GM12878 (cell line): ENCODE results near the gene TET2. TPM values are rescaled to one million over a fixed set of nuclear protein-coding genes. Genes with fewer than 3 reads are reported as not detected.

Source experiments
- ATAC-seq: fragments of 200-7000 bp; cut with Tn5 transposase; 3 replicates; pipeline ENCODE4 v1.9.1; 2020; ENCODE audit warnings: mild to moderate bottlenecking, moderate library complexity
- BruUV-seq: library from RNA; stranded (reverse); fragments of 400-500 nt; replicated peaks from 2 replicates; lab custom pipeline; 2021; lab: Mats Ljungman, UMichigan
- CTCF ChIA-PET: fragments of 300-600 bp; sonication (Branson Sonifier 250); formaldehyde crosslinking; extraction: SDS; loops from one replicate; lab custom pipeline; 2021; ENCODE audit warnings: inconsistent platforms; lab: Yijun Ruan, JAX
- POLR2A ChIA-PET: fragments of 350-600 bp; formaldehyde crosslinking; extraction: SDS; loops from one replicate; lab custom pipeline; 2021; ENCODE audit warnings: inconsistent platforms; lab: Charles Lee
- RAD21 ChIA-PET: fragments of 300-600 bp; sonication (Branson Sonifier 250); formaldehyde crosslinking; loops from one replicate; lab custom pipeline; 2023; ENCODE audit warnings: antibody characterized with exemption; ENCODE audit not compliant: unreplicated experiment; lab: Charles Lee
- SMC1A ChIA-PET: fragments of 300-600 bp; sonication (Branson Sonifier 250); formaldehyde crosslinking; loops from one replicate; lab custom pipeline; 2023; ENCODE audit not compliant: unreplicated experiment, uncharacterized antibody; lab: Charles Lee
- DNase-seq: peaks from one replicate; pipeline ENCODE4 v3.0.0-alpha.2; 2011; ENCODE audit warnings: low read depth, low spot score
- FAIRE-seq: peaks from 3 replicates; lab custom pipeline; 2011; peaks lifted over from hg19 to GRCh38; lab: Jason Lieb, UNC
- H2AFZ ChIP-seq: 2 replicates; pipeline ENCODE4 v1.6.0; 2011; ENCODE audit warnings: low read depth, low read length, control low read depth; ENCODE audit not compliant: control insufficient read depth
- H3K27ac ChIP-seq: 2 replicates; pipeline ENCODE4 v1.5.1; 2011; ENCODE audit warnings: control low read depth; ENCODE audit not compliant: control insufficient read depth, insufficient read depth
- H3K27me3 ChIP-seq, 2 experiments: replicated peaks in 1 of 2; 2 replicates each; pipeline versions ENCODE4 v1.6.0 to v1.6.1; 2011; ENCODE audit warnings: low read length in 1 of 2; ENCODE audit not compliant: control insufficient read depth in 2 of 2, insufficient read depth in 2 of 2
- H3K36me3 ChIP-seq, 2 experiments: 2 replicates each; pipeline ENCODE4 v1.5.1; 2011; ENCODE audit warnings: low read length in 1 of 2; ENCODE audit not compliant: control insufficient read depth in 2 of 2, insufficient read depth in 2 of 2
- H3K4me1 ChIP-seq: 2 replicates; pipeline ENCODE4 v1.6.1; 2011; ENCODE audit warnings: mild to moderate bottlenecking, low read length, moderate library complexity, mixed read lengths; ENCODE audit not compliant: control insufficient read depth, insufficient read depth
- H3K4me2 ChIP-seq: 2 replicates; pipeline ENCODE4 v1.6.0; 2011; ENCODE audit warnings: control low read depth; ENCODE audit not compliant: control insufficient read depth, insufficient read depth
- H3K4me3 ChIP-seq: fragments of 200-600 bp; sonication (generic); 2 replicates; pipeline ENCODE4 v1.5.1; 2016
- H3K79me2 ChIP-seq: 2 replicates; pipeline ENCODE4 v1.6.0; 2011; ENCODE audit warnings: low read length; ENCODE audit not compliant: control insufficient read depth, insufficient read depth
- H3K9ac ChIP-seq: 2 replicates; pipeline ENCODE4 v1.8.0; 2011; ENCODE audit warnings: low read length, control low read depth, mixed read lengths; ENCODE audit not compliant: control insufficient read depth, insufficient read depth
- H3K9me3 ChIP-seq: replicated peaks from 3 replicates; pipeline ENCODE4 v1.5.1; 2011; ENCODE audit warnings: mild to moderate bottlenecking, low read length; ENCODE audit not compliant: control insufficient read depth, insufficient read depth
- H4K20me1 ChIP-seq: 2 replicates; pipeline ENCODE4 v1.6.0; 2011; ENCODE audit not compliant: control insufficient read depth, insufficient read depth
- ASH2L ChIP-seq: fragments of 300-600, 200-600 bp; sonication (generic); IDR thresholded peaks from 2 replicates; pipeline ENCODE4 v1.6.1; 2017; ENCODE audit warnings: low read depth, mild to moderate bottlenecking, borderline replicate concordance
- BCLAF1 ChIP-seq: fragments of 450-650 bp; IDR thresholded peaks from 2 replicates; pipeline ENCODE4 v1.6.1; 2017; ENCODE audit warnings: antibody characterized with exemption, mild to moderate bottlenecking, moderate library complexity
- BHLHE40 ChIP-seq, 2 experiments: fragments of 450-650 bp in 1 of 2; IDR thresholded peaks; 2 replicates each; pipeline ENCODE4 v1.6.1; 2011 to 2017; ENCODE audit warnings: low read depth in 2 of 2, borderline replicate concordance in 1 of 2, improper control_type of control experiment in 1 of 2, low read length in 1 of 2, mild to moderate bottlenecking in 1 of 2
- FOS ChIP-seq: IDR thresholded peaks from 3 replicates; pipeline ENCODE4 v1.6.1; 2011; ENCODE audit warnings: borderline replicate concordance; ENCODE audit not compliant: insufficient read length; ENCODE audit errors: extremely low read depth
- FOXK2 ChIP-seq: fragments of 450-650 bp; IDR thresholded peaks from 2 replicates; pipeline ENCODE4 v1.6.1; 2017; ENCODE audit warnings: mild to moderate bottlenecking, moderate library complexity
- FOXM1 ChIP-seq: IDR thresholded peaks from 2 replicates; pipeline ENCODE4 v1.6.1; 2012; ENCODE audit warnings: low read depth, mild to moderate bottlenecking, inconsistent platforms, low read length, moderate library complexity
- HDGF ChIP-seq: fragments of 450-650 bp; IDR thresholded peaks from 2 replicates; pipeline ENCODE4 v1.6.1; 2016; ENCODE audit warnings: antibody characterized with exemption
- IRF4 ChIP-seq: IDR thresholded peaks from 2 replicates; pipeline ENCODE4 v1.6.1; 2011; ENCODE audit warnings: low read depth, low read length
- JUNB ChIP-seq: IDR thresholded peaks from 2 replicates; pipeline ENCODE4 v1.6.1; 2016; ENCODE audit warnings: antibody characterized with exemption, mild to moderate bottlenecking
- MEF2B ChIP-seq: fragments of 450-650 bp; IDR thresholded peaks from 2 replicates; pipeline ENCODE4 v1.6.1; 2018; ENCODE audit warnings: mild to moderate bottlenecking, moderate library complexity; ENCODE audit not compliant: partially characterized antibody, poor library complexity, severe bottlenecking
- MYB ChIP-seq: fragments of 150-350 bp; IDR thresholded peaks from 2 replicates; pipeline ENCODE4 v1.6.1; 2014; ENCODE audit warnings: mild to moderate bottlenecking, low read depth, low read length, borderline replicate concordance
- NFYA ChIP-seq: IDR thresholded peaks from 2 replicates; pipeline ENCODE4 v1.6.1; 2011; ENCODE audit warnings: low read depth, mild to moderate bottlenecking, low read length, improper control_type of control experiment, borderline replicate concordance
- PAX8 ChIP-seq: fragments of 450-650 bp; IDR thresholded peaks from 2 replicates; pipeline ENCODE4 v1.6.1; 2017; ENCODE audit warnings: mild to moderate bottlenecking, moderate library complexity
- SMARCA5 ChIP-seq: fragments of 450-650 bp; IDR thresholded peaks from 2 replicates; pipeline ENCODE4 v1.6.1; 2017; ENCODE audit warnings: mild to moderate bottlenecking
- TARDBP ChIP-seq: IDR thresholded peaks from 2 replicates; pipeline ENCODE4 v1.6.1; 2016; ENCODE audit warnings: borderline replicate concordance
- ZZZ3 ChIP-seq: IDR thresholded peaks from 2 replicates; pipeline ENCODE4 v1.6.1; 2011; ENCODE audit warnings: low read depth; ENCODE audit not compliant: control insufficient read depth, insufficient read length
- WGBS: methylation state at CpG from one replicate; pipeline ENCODE4 v1.1.6; 2016; ENCODE audit warnings: low lambda C conversion rate; ENCODE audit not compliant: insufficient replicate concordance, insufficient coverage; ENCODE audit errors: missing lambda C conversion rate; 5-methylcytosine and 5-hydroxymethylcytosine counted together
- in situ Hi-C: fragments of 300-500 bp; cut with MboI; formaldehyde crosslinking; loops from 9 replicates; pipeline ENCODE4 v1.14.3; 2018; ENCODE audit warnings: mixed read lengths
- intact Hi-C: fragments of 100-400 bp; cut with micrococcal nuclease; formaldehyde crosslinking; loops from one replicate; pipeline ENCODE4 v1.14.2; 2022; ENCODE audit not compliant: unreplicated experiment
- polyA plus RNA-seq, 11 experiments: library from polyadenylated mRNA; depleted of rRNA in 4 of 11; unstranded in 6 of 11; stranded (reverse) in 5 of 11; fragments of >200 nt; fragmentation: Nextera tagmentation in 4 of 11; fragmentation: Illumina TruSeq in 1 of 11; extraction: Ambion mirVana in 4 of 11; extraction: Trizol in 1 of 11; gene quantifications; 1 replicate in 1 of 11; 2 replicates in 10 of 11; pipeline versions ENCODE4 v1.2.1 to v1.2.3, GENCODE V29; 2011 to 2016; ENCODE audit warnings: inconsistent platforms in 2 of 11, missing spikeins in 2 of 11, low read depth in 1 of 11
- total RNA-seq, 4 experiments: library from RNA; depleted of rRNA in 3 of 4; stranded (reverse); fragments of >200 nt in 3 of 4; fragmentation: Illumina TruSeq in 1 of 4; extraction: Trizol in 1 of 4; gene quantifications; 2 replicates each; pipeline versions ENCODE4 v1.2.1 to v1.2.3, GENCODE V29; 2013 to 2021

Gene TET2
- total and polyA plus RNA-seq, 10 of the 15 experiments (the other 5 are each of a cell fraction or from before 2014, with no cell fraction given), result 3.7 to 49.0 (median 27.5) TPM

- Histone ChIP-seq H3K9ac (no peak overlapping the region), H3K4me1 (no peaks in the 10 kb centered on the region), H3K36me3 (no peaks in the 10 kb centered on the region), H3K27me3 (no peaks in the 10 kb centered on the region), H2AFZ (no peak overlapping the region), H3K4me3 (no peak overlapping the region), H3K9me3 (no peaks in the 10 kb centered on the region; the same call in 2 of the 3 replicates), H3K4me2 (no peak overlapping the region), H3K79me2 (no peaks in the 10 kb centered on the region), H4K20me1 (no peaks in the 10 kb centered on the region), H3K27ac (no peak overlapping the region)
- POLR2A ChIA-PET, result no interaction called here
- FAIRE-seq, result no peak
- peak; percentile 41; the same call in 2 of the 3 replicates for ATAC-seq
- 100% methylated on average over 3 of the region's 3 CpGs for WGBS
- CTCF ChIA-PET, result interaction anchor here (1.4 kb wide), 1 partner anchor 348 kb away, joined by 4 read pairs; the partner anchor contains the start of gene PPA2
- in situ Hi-C loops, result no loop called here
- no peak for DNase-seq
- intact Hi-C loops, result loop anchor here (5.0 kb wide), 1 partner anchor 64 kb away; no protein-coding TSS in a partner anchor
- TF ChIP-seq FOXM1 (no peak), FOS (no peak), ZZZ3 (no peak), BCLAF1 (no peak), MEF2B (no peak), SMARCA5 (no peak), TARDBP (no peak), PAX8 (no peak), ASH2L (no peak), JUNB (no peak), IRF4 (no peak), MYB (no peak), FOXK2 (no peak), HDGF (no peak), NFYA (no peak), BHLHE40 (IDR thresholded peaks at IDR 0.05; ENCODE audit: borderline replicate concordance in 1 of 2, low read depth in 2 of 2, low read length in 1 of 2) (no peak)
- SMC1A ChIA-PET, result no interaction called here
- BruUV-seq, result no TSS peak
- RAD21 ChIA-PET, result interaction anchor here (0.7 kb wide), 1 partner anchor 13 kb away, joined by 3 read pairs; no protein-coding TSS in a partner anchor
Observed at GRCh38 chr4:105126311-105127169, 20.1 kb upstream of the TET2 start.
